Cardiac fibroblast (primary cell): ENCODE measurements around the gene MCTP2.
"Not testable (repeated sequence)": the region's sequence is repeated elsewhere in the genome, so short reads cannot be mapped to it uniquely, and the experiment has no call there.

Experiments
- DNase-seq, 2 donors: peaks; one replicate each; pipeline versions ENCODE4 v3.0.0 to v3.0.0-alpha.2; 2010; ENCODE audit warnings: low read depth in 2 of 2
- H3K4me3 ChIP-seq, 2 donors: replicated peaks in 1 of 2; 1 replicate in 1 of 2; 2 replicates in 1 of 2; pipeline ENCODE4 v1.5.1; 2011; ENCODE audit warnings: low read depth in 2 of 2, low read length in 2 of 2, mild to moderate bottlenecking in 2 of 2, moderate library complexity in 1 of 2
- TF ChIP-seq, protein P1 (sequence below): IDR thresholded peaks from one replicate; pipeline ENCODE4 v1.5.1; 2011; ENCODE audit warnings: low read depth, mild to moderate bottlenecking, low read length, inconsistent platforms

Gene MCTP2

DNA sequence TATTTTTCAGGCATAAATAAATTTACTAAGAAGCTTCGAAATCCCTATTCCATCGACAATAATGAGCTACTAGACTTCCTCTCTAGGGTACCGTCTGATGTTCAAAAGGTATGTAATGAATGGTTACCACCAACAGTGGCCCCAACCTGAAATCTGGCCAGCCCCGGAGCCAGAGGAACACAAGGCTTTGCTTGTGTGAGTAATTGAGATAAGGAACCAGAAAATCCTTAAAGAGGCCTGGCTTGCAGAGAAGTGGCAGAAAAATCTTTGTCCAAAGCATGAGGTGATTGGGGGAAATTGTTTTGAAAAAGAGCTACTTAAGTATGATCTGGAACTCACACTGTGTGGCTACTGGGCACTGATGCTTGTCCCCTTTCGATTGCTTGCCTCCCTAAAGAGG is 245.3 kb downstream of the MCTP2 start:
- H3K4me3 ChIP-seq = no peak overlapping the region
- TF ChIP-seq, protein P1, sequence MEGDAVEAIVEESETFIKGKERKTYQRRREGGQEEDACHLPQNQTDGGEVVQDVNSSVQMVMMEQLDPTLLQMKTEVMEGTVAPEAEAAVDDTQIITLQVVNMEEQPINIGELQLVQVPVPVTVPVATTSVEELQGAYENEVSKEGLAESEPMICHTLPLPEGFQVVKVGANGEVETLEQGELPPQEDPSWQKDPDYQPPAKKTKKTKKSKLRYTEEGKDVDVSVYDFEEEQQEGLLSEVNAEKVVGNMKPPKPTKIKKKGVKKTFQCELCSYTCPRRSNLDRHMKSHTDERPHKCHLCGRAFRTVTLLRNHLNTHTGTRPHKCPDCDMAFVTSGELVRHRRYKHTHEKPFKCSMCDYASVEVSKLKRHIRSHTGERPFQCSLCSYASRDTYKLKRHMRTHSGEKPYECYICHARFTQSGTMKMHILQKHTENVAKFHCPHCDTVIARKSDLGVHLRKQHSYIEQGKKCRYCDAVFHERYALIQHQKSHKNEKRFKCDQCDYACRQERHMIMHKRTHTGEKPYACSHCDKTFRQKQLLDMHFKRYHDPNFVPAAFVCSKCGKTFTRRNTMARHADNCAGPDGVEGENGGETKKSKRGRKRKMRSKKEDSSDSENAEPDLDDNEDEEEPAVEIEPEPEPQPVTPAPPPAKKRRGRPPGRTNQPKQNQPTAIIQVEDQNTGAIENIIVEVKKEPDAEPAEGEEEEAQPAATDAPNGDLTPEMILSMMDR = no peak
- no peak for DNase-seq

DNA sequence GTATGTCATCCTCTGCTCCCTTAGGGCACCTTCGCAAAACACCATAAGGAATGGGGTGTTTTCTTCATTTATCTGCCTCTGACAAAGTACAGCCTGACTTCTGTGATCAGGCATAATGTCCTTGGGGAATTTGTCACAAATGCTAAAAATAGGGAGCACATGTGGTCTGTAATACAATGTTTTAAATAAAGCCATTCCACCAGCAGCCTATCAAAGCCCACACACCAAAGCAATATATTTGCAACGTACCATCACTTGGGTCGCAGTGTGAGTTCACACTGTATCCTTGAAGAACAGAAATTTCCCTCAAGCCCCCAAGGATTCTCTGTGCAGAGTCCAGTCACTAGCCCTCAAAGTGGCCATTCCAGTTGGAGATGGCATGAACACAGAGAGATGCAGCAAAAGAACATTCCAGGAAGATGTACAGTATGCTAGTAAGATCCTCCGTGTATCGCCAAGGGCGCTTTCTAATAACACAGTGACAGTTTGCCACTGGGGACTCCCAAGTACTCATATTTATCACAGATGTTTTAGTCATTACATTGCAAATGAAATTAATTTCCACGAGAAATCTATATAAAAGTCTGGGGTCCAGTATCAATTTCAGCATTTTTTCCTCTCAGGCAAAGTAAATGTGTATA is 246.7 kb downstream of the MCTP2 start:
- TF ChIP-seq, protein P1 = no peak
- H3K4me3 ChIP-seq = no peak overlapping the region

DNA sequence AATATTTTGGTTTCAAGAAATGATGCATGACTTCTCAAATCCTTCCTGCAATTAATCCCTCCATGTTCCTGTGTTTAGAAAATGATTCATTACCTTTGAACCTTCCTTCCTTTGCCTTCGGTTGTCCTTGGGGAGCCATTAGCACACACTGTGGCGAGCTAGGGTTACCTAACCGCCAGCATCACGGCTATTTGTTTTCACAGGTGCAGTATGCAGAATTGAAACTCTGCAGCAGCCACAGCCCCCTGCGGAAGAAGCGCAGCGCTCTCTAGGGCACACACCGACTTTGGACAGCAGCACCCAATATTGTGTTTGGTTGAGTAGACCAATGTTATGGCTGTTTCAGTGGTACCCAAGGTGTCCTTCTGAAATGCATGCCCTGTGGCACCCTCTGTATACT is 247.4 kb downstream of the MCTP2 start:
- TF ChIP-seq, protein P1 = no peak
- no peak overlapping the region for H3K4me3 ChIP-seq
- no peak for DNase-seq

More for the DNA sequence above, 246.7 kb downstream of the MCTP2 start:
- DNase-seq = no peak

DNA sequence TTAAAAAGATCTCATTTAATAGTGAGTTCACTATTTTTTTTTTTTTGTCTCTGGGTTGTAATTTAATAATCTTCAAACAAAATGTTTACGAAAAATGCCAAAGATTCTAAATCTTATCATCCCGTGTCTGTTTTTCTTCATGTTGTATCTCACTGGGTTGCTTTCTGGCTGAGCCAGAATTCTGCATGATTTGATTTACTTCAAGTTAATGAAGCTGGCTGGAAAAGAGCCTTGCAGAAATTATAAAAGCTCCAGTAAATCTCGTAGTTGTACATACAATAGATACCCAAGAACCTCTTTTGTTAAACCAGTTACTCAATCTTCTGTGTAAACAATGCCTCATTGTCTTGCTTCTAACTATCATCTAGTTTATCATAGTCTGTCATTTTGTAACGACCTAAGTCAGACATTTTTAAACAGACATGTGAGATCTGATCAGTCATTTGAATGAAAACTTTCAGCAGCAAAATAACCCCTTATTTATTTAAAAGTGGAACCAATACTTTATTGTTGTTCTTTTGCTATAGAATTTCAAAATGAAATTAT is 249.0 kb downstream of the MCTP2 start:
- TF ChIP-seq, protein P1 = no peak
- DNase-seq = no peak
- H3K4me3 ChIP-seq = no peak overlapping the region

DNA sequence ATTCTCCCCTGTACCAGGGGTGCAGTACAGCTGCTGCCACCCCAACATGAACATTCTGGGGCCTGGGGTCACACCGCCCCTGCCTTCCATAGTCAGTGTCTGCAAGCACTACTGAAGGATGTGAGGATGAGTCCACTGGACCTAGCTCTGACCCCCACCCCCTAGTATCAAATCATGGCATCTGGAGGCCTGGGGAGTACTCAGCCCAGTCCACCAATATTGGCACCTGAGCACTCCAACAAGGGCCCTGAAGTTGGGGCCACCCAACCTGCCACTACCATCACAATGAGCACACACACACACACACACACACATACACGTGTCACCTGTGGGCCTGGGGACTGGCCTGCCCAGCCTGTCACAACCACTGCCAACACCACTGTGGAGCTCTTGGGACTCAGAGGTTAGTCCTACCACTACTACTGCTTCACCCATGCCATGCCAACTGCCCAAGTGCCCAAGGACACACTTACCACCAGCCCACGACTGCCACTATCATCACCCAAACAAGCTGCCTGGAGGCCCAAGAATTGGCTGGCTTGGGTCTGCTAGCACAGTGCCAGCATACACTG is 253.9 kb downstream of the MCTP2 start:
- no peak for DNase-seq
- H3K4me3 ChIP-seq = no peak overlapping the region
- TF ChIP-seq, protein P1 = no peak

GRCh38 chr15:94487635-94488034 is 256.3 kb downstream of the MCTP2 start:
- DNase-seq = no peak
- H3K4me3 ChIP-seq = no peak overlapping the region
- TF ChIP-seq, protein P1 = no peak

DNA sequence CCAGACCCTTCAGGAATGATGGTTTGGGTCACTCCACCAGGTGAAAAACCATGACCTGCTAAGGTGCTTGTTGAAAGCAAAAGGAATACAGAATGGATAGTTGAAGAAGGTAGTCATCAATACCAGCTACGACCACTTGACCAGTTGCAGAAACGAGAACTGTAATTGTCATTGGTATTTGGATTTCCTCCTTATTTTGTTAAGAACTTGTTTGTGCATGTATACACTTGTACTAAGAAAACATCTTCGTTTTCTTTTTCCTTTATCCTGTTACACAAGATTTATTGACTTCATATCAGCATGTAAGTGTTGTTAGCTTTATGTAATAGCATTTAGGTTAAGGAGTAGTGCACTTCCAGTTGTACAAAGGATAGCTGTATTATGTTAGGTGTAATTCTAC is 261.8 kb downstream of the MCTP2 start:
- TF ChIP-seq, protein P1 = no peak
- no peak for DNase-seq
- no peak overlapping the region for H3K4me3 ChIP-seq

DNA sequence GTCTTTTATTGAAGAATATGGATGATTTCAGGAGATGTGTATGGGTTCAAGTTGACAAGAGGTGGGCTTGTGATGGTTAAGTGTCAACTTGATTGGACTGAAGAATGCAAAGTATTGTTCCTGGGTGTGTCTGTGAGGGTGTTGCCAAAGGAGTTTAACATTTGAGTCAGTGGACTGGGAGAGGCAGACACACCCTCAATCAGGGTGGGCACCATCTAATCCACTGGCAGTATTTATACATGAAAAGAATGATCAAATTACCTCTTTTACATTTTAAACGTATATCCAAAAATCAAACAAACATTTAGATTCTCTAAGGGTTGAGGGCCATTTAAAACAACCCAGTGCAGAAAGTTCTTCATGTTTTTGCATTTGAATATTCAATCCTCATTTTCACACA is 262.2 kb downstream of the MCTP2 start:
- H3K4me3 ChIP-seq, DNase-seq: not testable (repeated sequence)
